ENCODE results near the gene AOPEP.
"Not testable (repeated sequence)": the region's sequence is repeated elsewhere in the genome, so short reads cannot be mapped to it uniquely, and the experiment has no call there.

AOPEP gene

GRCh38 chr9:94874316-94874715, 147.8 kb downstream of the AOPEP start:
- H3K4me1 ChIP-seq (ENCODE audit: insufficient read depth, low read length), result no peaks in the 10 kb centered on the region; the same call in 1 of the 2 replicates
- WGBS, result 93% methylated on average over 1 of the region's 3 CpGs

GRCh38 chr9:94875300-94876020, 149.0 kb downstream of the AOPEP start:
- no peak overlapping the region for H3K9ac ChIP-seq (ENCODE audit: low read depth, low read length)
- WGBS, result 87% methylated on average over 5 of the region's 5 CpGs
- no peaks in the 10 kb centered on the region for H3K9me3 ChIP-seq (ENCODE audit: insufficient read depth, low read depth, low read length)
- H3K27ac ChIP-seq (ENCODE audit: low read depth, low read length), result no peak overlapping the region
- no peaks in the 10 kb centered on the region; the same call in 1 of the 2 replicates for H3K4me1 ChIP-seq (ENCODE audit: insufficient read depth, low read length)
- H3K36me3 ChIP-seq (ENCODE audit: insufficient read depth, low read length), result no peaks in the 10 kb centered on the region
- H3K27me3 ChIP-seq (ENCODE audit: insufficient read depth, low read length), result no peaks in the 10 kb centered on the region
- no peak overlapping the region for H3K4me3 ChIP-seq (ENCODE audit: low read length)

More at GRCh38 chr9:94874316-94874715, 147.8 kb downstream of the AOPEP start:
- H3K27me3 ChIP-seq (ENCODE audit: insufficient read depth, low read length), result no peaks in the 10 kb centered on the region
- no peaks in the 10 kb centered on the region for H3K9me3 ChIP-seq (ENCODE audit: insufficient read depth, low read depth, low read length)
- H3K36me3 ChIP-seq (ENCODE audit: insufficient read depth, low read length), result no peaks in the 10 kb centered on the region
- no peak overlapping the region for H3K4me3 ChIP-seq (ENCODE audit: low read length)
- H3K9ac ChIP-seq (ENCODE audit: low read depth, low read length), result no peak overlapping the region
- H3K27ac ChIP-seq (ENCODE audit: low read depth, low read length), result no peak overlapping the region

GRCh38 chr9:94878804-94879203, 152.3 kb downstream of the AOPEP start:
- H3K4me1 ChIP-seq (ENCODE audit: insufficient read depth, low read length); H3K27me3 ChIP-seq (ENCODE audit: insufficient read depth, low read length); H3K4me3 ChIP-seq (ENCODE audit: low read length); H3K27ac ChIP-seq (ENCODE audit: low read depth, low read length); H3K9me3 ChIP-seq (ENCODE audit: insufficient read depth, low read depth, low read length); H3K36me3 ChIP-seq (ENCODE audit: insufficient read depth, low read length); H3K9ac ChIP-seq (ENCODE audit: low read depth, low read length): not testable (repeated sequence)
- 75% methylated on average over 3 of the region's 3 CpGs for WGBS

DNA sequence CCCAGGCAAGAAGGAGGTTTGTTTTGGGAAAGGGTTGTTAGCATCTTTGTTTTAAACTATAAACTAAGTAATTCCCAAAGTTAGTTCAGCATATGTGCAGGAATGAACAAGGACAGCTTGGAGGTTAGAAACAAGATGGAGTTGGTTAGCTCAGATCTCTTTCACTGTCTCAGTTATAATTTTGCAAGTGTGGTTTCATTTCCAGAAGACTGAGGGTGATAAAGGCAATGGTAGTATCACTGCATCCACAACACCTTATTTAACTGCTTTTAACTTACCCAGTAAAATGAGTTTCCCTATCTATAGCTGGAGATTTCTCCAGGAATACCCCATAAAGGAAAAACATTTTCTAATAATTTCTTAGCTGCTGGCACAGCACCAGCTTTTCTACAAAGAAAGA, 152.7 kb downstream of the AOPEP start:
- Histone ChIP-seq H3K9me3 (ENCODE audit: insufficient read depth, low read depth, low read length) (no peaks in the 10 kb centered on the region), H3K4me1 (ENCODE audit: insufficient read depth, low read length) (no peaks in the 10 kb centered on the region), H3K27ac (ENCODE audit: low read depth, low read length) (no peak overlapping the region), H3K9ac (ENCODE audit: low read depth, low read length) (no peak overlapping the region), H3K27me3 (ENCODE audit: insufficient read depth, low read length) (no peaks in the 10 kb centered on the region), H3K4me3 (ENCODE audit: low read length) (no peak overlapping the region), H3K36me3 (ENCODE audit: insufficient read depth, low read length) (no peaks in the 10 kb centered on the region)

GRCh38 chr9:94881023-94881422, 154.5 kb downstream of the AOPEP start:
- 92% methylated on average over 1 of the region's 1 CpG for WGBS
- H3K27me3 ChIP-seq (ENCODE audit: insufficient read depth, low read length), result no peaks in the 10 kb centered on the region
- no peaks in the 10 kb centered on the region for H3K9me3 ChIP-seq (ENCODE audit: insufficient read depth, low read depth, low read length)
- peaks cover 3% of the 10 kb centered on the region; the same call in 1 of the 2 replicates for H3K4me1 ChIP-seq (ENCODE audit: insufficient read depth, low read length)
- H3K9ac ChIP-seq (ENCODE audit: low read depth, low read length), result no peak overlapping the region
- H3K4me3 ChIP-seq (ENCODE audit: low read length), result no peak overlapping the region
- H3K27ac ChIP-seq (ENCODE audit: low read depth, low read length), result no peak overlapping the region
- H3K36me3 ChIP-seq (ENCODE audit: insufficient read depth, low read length), result no peaks in the 10 kb centered on the region

DNA sequence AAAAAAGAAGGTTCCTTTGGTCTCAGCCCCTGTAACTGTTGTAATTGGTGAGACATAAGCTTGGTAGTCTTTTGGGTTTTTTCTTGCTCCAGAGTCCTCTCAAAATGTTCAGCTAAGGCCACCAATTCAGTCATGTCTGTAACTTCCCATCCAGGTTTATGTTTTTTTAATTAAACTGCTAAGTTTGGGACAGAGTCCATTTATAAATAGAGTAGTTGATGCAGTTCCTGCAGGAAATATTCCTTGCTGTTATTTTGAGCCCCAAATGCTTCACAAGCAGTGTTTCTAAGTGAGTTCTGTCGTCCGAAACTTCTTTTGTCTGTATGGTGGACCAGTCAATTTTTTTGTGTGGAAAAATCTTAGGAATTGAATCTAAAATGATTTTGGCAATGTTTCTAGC, 155.0 kb downstream of the AOPEP start:
- Histone ChIP-seq H3K9me3 (ENCODE audit: insufficient read depth, low read depth, low read length) (no peaks in the 10 kb centered on the region), H3K36me3 (ENCODE audit: insufficient read depth, low read length) (no peaks in the 10 kb centered on the region), H3K4me1 (ENCODE audit: insufficient read depth, low read length) (peaks cover 3% of the 10 kb centered on the region; the same call in 1 of the 2 replicates), H3K27me3 (ENCODE audit: insufficient read depth, low read length) (no peaks in the 10 kb centered on the region), H3K4me3 (ENCODE audit: low read length) (no peak overlapping the region), H3K9ac (ENCODE audit: low read depth, low read length) (no peak overlapping the region), H3K27ac (ENCODE audit: low read depth, low read length) (no peak overlapping the region)
- 93% methylated on average over 2 of the region's 2 CpGs for WGBS

DNA sequence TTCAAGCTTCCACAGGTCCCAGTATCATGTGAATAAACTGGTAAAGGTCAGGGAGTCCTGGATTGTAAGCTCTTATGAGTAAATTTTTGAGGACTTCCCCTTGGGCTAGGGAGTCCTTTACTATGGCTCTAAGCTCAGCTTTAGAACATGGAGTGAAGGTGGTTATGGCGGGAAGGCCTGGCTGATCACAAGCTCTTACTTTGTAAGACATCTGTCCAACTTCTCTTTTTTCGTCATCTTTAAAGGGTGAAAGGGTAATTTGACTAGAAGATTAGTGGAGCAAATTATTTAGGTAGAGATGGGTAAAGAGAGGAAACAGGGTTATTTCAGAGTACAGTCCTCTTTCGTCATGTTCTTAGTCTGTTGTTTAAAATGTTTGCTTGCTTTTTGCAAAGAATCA, 155.4 kb downstream of the AOPEP start:
- 89% methylated on average over 3 of the region's 3 CpGs for WGBS
- Histone ChIP-seq H3K27me3 (ENCODE audit: insufficient read depth, low read length) (no peaks in the 10 kb centered on the region), H3K4me3 (ENCODE audit: low read length) (no peak overlapping the region), H3K4me1 (ENCODE audit: insufficient read depth, low read length) (peaks cover 3% of the 10 kb centered on the region; the same call in 1 of the 2 replicates), H3K9ac (ENCODE audit: low read depth, low read length) (no peak overlapping the region), H3K9me3 (ENCODE audit: insufficient read depth, low read depth, low read length) (no peaks in the 10 kb centered on the region), H3K36me3 (ENCODE audit: insufficient read depth, low read length) (no peaks in the 10 kb centered on the region), H3K27ac (ENCODE audit: low read depth, low read length) (no peak overlapping the region)

- Histone ChIP-seq H3K9me3 (ENCODE audit: insufficient read depth, low read depth, low read length) (no peaks in the 10 kb centered on the region), H3K36me3 (ENCODE audit: insufficient read depth, low read length) (no peaks in the 10 kb centered on the region), H3K27me3 (ENCODE audit: insufficient read depth, low read length) (no peaks in the 10 kb centered on the region), H3K4me1 (ENCODE audit: insufficient read depth, low read length) (peaks cover 3% of the 10 kb centered on the region; the same call in 1 of the 2 replicates), H3K9ac (ENCODE audit: low read depth, low read length) (no peak overlapping the region), H3K27ac (ENCODE audit: low read depth, low read length) (no peak overlapping the region), H3K4me3 (ENCODE audit: low read length) (no peak overlapping the region)
- WGBS, result 69% methylated on average over 4 of the region's 4 CpGs
Measured at GRCh38 chr9:94882966-94883641, 156.6 kb downstream of the AOPEP start.

DNA sequence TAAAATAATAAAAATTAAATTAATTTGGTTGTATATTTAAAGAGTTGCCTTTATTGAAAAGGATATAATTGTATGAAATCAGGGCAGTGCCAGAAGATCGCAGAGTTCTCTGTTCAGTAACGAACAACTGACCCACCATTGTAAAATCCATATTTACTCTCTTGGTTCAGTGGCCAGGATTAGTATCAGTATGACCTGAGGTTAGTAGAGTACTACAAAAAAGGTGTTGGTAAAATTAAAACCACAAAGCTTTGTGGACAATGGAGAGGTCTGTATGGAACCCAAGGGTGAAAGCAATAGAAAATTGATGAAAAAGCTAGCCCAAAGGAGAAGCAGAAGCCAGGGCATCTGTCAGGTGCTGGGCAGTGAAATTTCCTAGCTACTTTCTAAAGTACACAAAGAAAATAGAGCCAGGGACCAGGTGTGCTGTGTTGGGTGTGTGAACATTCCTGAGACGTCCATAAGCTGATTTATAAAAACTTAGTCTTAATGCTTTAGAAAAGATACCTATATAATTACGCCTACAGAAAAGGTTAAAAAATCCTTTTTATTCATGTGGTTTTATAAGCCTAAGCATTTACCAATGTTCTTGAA, 159.5 kb downstream of the AOPEP start:
- peaks cover 3% of the 10 kb centered on the region; the same call in 1 of the 2 replicates for H3K9me3 ChIP-seq (ENCODE audit: insufficient read depth, low read depth, low read length)
- no peak overlapping the region for H3K27ac ChIP-seq (ENCODE audit: low read depth, low read length)
- 80% methylated on average over 1 of the region's 4 CpGs for WGBS
- H3K9ac ChIP-seq (ENCODE audit: low read depth, low read length), result no peak overlapping the region
- H3K36me3 ChIP-seq (ENCODE audit: insufficient read depth, low read length), result no peaks in the 10 kb centered on the region
- peaks cover 3% of the 10 kb centered on the region; the same call in 1 of the 2 replicates for H3K4me1 ChIP-seq (ENCODE audit: insufficient read depth, low read length)
- H3K27me3 ChIP-seq (ENCODE audit: insufficient read depth, low read length), result no peaks in the 10 kb centered on the region
- no peak overlapping the region for H3K4me3 ChIP-seq (ENCODE audit: low read length)

- Histone ChIP-seq H3K27ac (ENCODE audit: low read depth, low read length) (no peak overlapping the region), H3K27me3 (ENCODE audit: insufficient read depth, low read length) (no peaks in the 10 kb centered on the region), H3K36me3 (ENCODE audit: insufficient read depth, low read length) (no peaks in the 10 kb centered on the region), H3K4me1 (ENCODE audit: insufficient read depth, low read length) (peaks cover 3% of the 10 kb centered on the region; the same call in 1 of the 2 replicates), H3K4me3 (ENCODE audit: low read length) (no peak overlapping the region), H3K9me3 (ENCODE audit: insufficient read depth, low read depth, low read length) (peaks cover 8% of the 10 kb centered on the region; the same call in 1 of the 2 replicates), H3K9ac (ENCODE audit: low read depth, low read length) (no peak overlapping the region)
- 84% methylated on average over 2 of the region's 2 CpGs for WGBS
Measured at GRCh38 chr9:94887721-94888120, 161.2 kb downstream of the AOPEP start.

DNA sequence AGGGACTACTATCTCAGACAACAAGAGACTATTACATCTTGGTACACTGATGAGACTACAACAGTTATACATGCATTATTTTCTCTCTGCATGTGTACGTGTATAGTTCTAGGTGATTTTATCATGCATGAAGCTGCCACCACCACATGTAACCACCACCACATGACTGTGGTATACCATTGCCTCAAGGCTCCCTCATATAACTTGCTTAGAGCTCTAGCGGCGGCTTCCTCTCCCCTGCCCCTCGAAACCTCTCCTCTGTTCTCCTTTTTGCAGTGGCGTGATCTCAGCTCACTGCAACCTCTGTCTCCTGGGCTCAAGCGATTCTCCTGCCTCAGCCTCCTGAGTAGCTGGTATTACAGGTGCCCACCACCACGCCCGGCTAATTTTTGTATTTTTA, 162.3 kb downstream of the AOPEP start:
- H3K27ac ChIP-seq (ENCODE audit: low read depth, low read length), result no peak overlapping the region
- no peaks in the 10 kb centered on the region for H3K27me3 ChIP-seq (ENCODE audit: insufficient read depth, low read length)
- H3K9ac ChIP-seq (ENCODE audit: low read depth, low read length), result no peak overlapping the region
- H3K4me3 ChIP-seq (ENCODE audit: low read length), result no peak overlapping the region
- peaks cover 8% of the 10 kb centered on the region; the same call in 1 of the 2 replicates for H3K9me3 ChIP-seq (ENCODE audit: insufficient read depth, low read depth, low read length)
- H3K4me1 ChIP-seq (ENCODE audit: insufficient read depth, low read length), result peaks cover 3% of the 10 kb centered on the region; the same call in 1 of the 2 replicates
- H3K36me3 ChIP-seq (ENCODE audit: insufficient read depth, low read length), result no peaks in the 10 kb centered on the region
- WGBS, result 95% methylated on average over 6 of the region's 8 CpGs
